HEK293T (cell line): Measurements from ENCODE around the gene ZNF641.
A peak's percentile ranks its signal among the peaks of the same experiment; 100 is the strongest.

Experiments used
- CTCF ChIA-PET: fragments of 350-600 bp; formaldehyde crosslinking; extraction: SDS; loops from one replicate; lab custom pipeline; 2021; ENCODE audit warnings: antibody characterized with exemption, inconsistent platforms; lab: Yijun Ruan, JAX
- POLR2A ChIA-PET: fragments of 350-600 bp; formaldehyde crosslinking; extraction: SDS; loops from one replicate; lab custom pipeline; 2020; ENCODE audit warnings: antibody characterized with exemption, inconsistent platforms; lab: Yijun Ruan, JAX
- DNase-seq: peaks from one replicate; pipeline ENCODE4 v3.0.0; 2012; ENCODE audit warnings: mixed read lengths; ENCODE audit errors: extremely low spot score
- ARNT ChIP-seq: fragments of 450-650 bp; IDR thresholded peaks from 2 replicates; pipeline ENCODE4 v1.6.1; 2017; ENCODE audit warnings: mild to moderate bottlenecking
- BHLHE40 ChIP-seq: fragments of 450-650 bp; IDR thresholded peaks from 2 replicates; pipeline ENCODE4 v1.6.1; 2016; ENCODE audit warnings: mild to moderate bottlenecking, moderate library complexity, borderline replicate concordance
- CTBP1 ChIP-seq: fragments of 450-650 bp; IDR thresholded peaks from 2 replicates; pipeline ENCODE4 v1.6.1; 2016; ENCODE audit warnings: borderline replicate concordance
- ELF4 ChIP-seq: fragments of 450-650 bp; IDR thresholded peaks from 2 replicates; pipeline ENCODE4 v1.6.1; 2017; ENCODE audit warnings: antibody characterized with exemption
- FOXA1 ChIP-seq: fragments of 450-650 bp; IDR thresholded peaks from 2 replicates; pipeline ENCODE4 v1.6.1; 2016; ENCODE audit warnings: mild to moderate bottlenecking
- FOXK2 ChIP-seq: fragments of 450-650 bp; IDR thresholded peaks from 2 replicates; pipeline ENCODE4 v1.6.1; 2016; ENCODE audit warnings: mild to moderate bottlenecking
- FOXM1 ChIP-seq: fragments of 450-650 bp; IDR thresholded peaks from 2 replicates; pipeline ENCODE4 v1.6.1; 2017; ENCODE audit warnings: mild to moderate bottlenecking, borderline replicate concordance
- HDGF ChIP-seq: fragments of 450-650 bp; IDR thresholded peaks from 2 replicates; pipeline ENCODE4 v1.6.1; 2017; ENCODE audit warnings: antibody characterized with exemption, borderline replicate concordance
- L3MBTL2 ChIP-seq: fragments of 450-650 bp; conservative IDR thresholded peaks from 2 replicates; pipeline ENCODE4 v1.6.1; 2016; ENCODE audit warnings: mild to moderate bottlenecking
- LEF1 ChIP-seq: fragments of 450-650 bp; IDR thresholded peaks from 2 replicates; pipeline ENCODE4 v1.6.1; 2017; ENCODE audit warnings: mild to moderate bottlenecking, borderline replicate concordance
- NFRKB ChIP-seq: fragments of 450-650 bp; IDR thresholded peaks from 2 replicates; pipeline ENCODE4 v1.6.1; 2016; ENCODE audit warnings: mild to moderate bottlenecking, moderate library complexity
- SP1 ChIP-seq: fragments of 450-650 bp; IDR thresholded peaks from 2 replicates; pipeline ENCODE4 v1.6.1; 2017
- SUZ12 ChIP-seq: fragments of 450-650 bp; IDR thresholded peaks from 2 replicates; pipeline ENCODE4 v1.6.1; 2016; ENCODE audit warnings: mild to moderate bottlenecking
- TARDBP ChIP-seq: fragments of 450-650 bp; IDR thresholded peaks from 2 replicates; pipeline ENCODE4 v1.6.1; 2016
- ZNF384 ChIP-seq: fragments of 450-650 bp; IDR thresholded peaks from 2 replicates; pipeline ENCODE4 v1.6.1; 2016
- TF ChIP-seq, protein P1 (sequence below): fragments of 450-650 bp; IDR thresholded peaks from 2 replicates; pipeline ENCODE4 v1.6.1; 2016

The ZNF641 gene

DNA sequence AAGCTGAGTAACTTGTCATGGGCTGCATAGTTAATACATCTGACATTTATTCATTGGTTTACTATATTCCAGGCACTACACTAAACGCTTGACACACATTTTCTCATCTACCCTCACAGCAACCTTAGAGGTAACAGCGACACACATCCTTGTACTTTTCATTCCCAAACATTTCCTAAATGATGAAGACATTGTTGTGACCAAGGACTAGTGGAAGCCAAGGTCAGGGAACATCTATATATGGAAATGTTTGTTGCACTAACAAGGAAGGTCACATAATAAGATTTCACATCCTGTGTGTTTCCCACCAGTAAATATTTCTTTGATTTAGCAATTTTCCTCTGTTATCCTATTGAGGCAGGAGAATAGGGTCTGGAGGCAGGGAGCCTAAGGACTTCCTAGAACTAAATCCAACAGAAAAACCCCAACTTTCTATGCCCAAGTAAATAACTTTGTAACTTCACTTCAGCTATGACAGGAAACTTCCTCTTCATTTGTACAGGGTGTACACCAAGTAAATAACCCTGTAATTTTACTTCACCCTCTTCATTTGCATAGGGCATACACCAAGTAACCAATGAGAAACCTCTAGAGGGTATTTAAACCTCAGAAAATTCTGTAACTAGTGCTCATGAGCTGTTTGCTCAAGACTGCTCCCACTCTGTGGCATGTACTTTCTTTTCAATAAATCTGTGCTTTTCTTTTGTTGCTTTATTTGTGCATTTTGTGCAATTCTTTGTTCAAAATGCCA lies 48.4 kb downstream of the ZNF641 start:
- DNase-seq = no peak
- TF ChIP-seq FOXM1 (no peak), NFRKB (no peak), SP1 (no peak), TARDBP (no peak), ELF4 (no peak), ARNT (no peak), ZNF384 (no peak), LEF1 (no peak), FOXK2 (no peak), HDGF (no peak), SUZ12 (no peak)
- TF ChIP-seq, protein P1, sequence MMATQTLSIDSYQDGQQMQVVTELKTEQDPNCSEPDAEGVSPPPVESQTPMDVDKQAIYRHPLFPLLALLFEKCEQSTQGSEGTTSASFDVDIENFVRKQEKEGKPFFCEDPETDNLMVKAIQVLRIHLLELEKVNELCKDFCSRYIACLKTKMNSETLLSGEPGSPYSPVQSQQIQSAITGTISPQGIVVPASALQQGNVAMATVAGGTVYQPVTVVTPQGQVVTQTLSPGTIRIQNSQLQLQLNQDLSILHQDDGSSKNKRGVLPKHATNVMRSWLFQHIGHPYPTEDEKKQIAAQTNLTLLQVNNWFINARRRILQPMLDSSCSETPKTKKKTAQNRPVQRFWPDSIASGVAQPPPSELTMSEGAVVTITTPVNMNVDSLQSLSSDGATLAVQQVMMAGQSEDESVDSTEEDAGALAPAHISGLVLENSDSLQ = no peak
- CTCF ChIA-PET = no interaction called here
- POLR2A ChIA-PET = no interaction called here

DNA sequence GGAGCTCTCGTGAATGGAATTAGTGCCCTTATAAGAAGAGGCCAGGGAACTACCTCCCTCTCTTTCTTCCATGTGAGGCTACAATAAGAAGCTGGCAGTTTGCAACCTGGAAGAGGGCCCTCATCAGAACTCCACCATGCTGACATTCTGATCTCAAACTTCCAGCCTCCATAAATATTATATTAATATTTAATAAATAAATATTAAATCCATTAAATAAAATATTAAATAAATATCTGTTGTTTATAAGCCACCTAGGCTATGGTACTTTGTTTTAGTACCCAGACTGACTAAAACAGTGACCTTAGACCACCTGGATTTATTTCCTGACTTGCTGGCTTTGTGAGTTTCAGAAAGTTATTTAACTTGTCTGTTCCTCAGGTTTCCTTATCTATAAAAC lies 49.9 kb downstream of the ZNF641 start:
- ChIA-PET POLR2A (no interaction called here), CTCF (no interaction called here)
- no peak for TF ChIP-seq SUZ12
- TF ChIP-seq SP1 = no peak
- TF ChIP-seq ELF4 = no peak
- no peak for TF ChIP-seq ZNF384
- TF ChIP-seq, protein P1 = no peak
- no peak for TF ChIP-seq FOXK2
- no peak for TF ChIP-seq NFRKB
- no peak for TF ChIP-seq BHLHE40
- no peak for TF ChIP-seq FOXM1
- DNase-seq = no peak

DNA sequence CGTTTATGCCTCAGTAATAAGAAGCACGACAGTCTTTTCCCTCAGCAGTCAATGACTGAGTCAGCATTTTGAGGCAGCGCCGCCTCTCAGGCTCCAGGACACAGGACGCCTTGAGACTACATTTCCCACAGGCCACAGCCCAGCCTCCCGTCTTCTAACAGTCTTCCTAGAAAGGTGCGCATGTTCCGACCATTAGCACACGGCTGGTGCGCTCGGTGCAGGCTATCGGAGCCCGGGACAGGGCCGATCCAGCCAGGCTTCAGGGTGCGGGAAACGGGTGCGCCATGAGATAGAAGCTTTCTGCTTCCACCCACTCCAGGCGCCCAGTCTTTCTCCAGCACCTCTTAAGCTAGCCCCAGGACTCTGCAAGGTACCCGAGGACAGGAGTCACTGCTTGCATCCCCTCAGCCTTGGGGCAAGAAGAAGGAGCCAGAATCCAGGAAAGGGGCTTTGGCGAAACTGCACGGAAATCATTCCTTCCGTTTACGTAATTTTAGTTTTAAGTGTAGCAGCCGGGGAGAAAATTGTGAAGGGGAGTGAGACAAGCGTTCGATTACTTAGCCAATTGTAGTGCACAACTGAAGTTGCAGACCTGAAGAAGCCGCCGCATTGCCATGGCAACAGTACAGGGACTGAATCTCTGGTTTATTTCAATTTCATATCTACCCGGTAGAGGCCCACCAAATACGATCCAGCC lies 54.0 kb downstream of the ZNF641 start:
- peak; percentile 83 for DNase-seq
- peak; percentile 52 for TF ChIP-seq L3MBTL2
- TF ChIP-seq, protein P1 = no peak
- ChIA-PET CTCF (no interaction called here), POLR2A (interaction anchor here (1.0 kb wide), 1 partner anchor 17 kb away, joined by 3 read pairs; no protein-coding TSS in a partner anchor)

DNA sequence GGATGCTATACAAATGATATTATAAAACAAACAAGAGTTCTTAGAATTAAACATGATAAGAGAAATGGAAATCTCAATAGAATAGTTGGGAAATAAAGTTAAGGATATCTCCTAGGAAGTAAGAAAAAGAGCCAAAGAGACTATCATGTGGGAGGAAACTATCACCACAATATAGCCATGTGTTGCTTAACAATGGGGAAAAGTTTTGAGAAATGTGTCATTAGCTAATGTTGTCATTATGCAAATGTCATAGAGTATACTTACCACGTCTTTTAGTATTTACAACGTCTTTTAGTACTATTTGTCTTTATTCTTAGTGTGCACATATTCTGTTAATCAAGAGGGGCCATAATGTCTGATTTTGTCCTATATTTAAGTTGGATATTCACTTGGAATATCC lies 58.7 kb downstream of the ZNF641 start:
- POLR2A ChIA-PET = no interaction called here
- TF ChIP-seq ZNF384 (no peak), FOXK2 (no peak), FOXA1 (no peak), CTBP1 (no peak), L3MBTL2 (no peak), SUZ12 (no peak), LEF1 (no peak), ARNT (no peak), FOXM1 (no peak), NFRKB (no peak), BHLHE40 (no peak), SP1 (no peak), TARDBP (no peak), HDGF (no peak), ELF4 (no peak)
- TF ChIP-seq, protein P1 = no peak
- DNase-seq = no peak
- CTCF ChIA-PET = no interaction called here

DNA sequence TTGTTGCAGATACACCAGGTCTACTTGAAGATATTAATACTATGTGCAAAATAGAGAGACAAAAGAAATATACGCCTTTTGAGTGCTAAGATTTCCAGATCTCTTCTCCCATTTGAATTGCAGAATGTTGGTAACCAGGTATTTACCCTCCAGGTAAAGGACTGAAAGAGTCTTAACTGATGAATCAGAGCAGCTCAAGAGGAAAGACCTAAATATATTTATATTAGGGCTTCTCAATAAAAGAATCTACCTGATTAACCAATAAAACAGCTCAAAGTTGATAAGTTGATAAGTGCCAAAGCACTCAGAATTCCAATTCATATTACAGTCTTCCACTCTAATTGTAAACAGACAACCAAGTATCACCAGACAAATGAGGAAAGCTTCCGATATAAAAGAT lies 59.2 kb downstream of the ZNF641 start:
- ChIA-PET CTCF (no interaction called here), POLR2A (no interaction called here)
- DNase-seq = no peak
- TF ChIP-seq BHLHE40 (no peak), LEF1 (no peak), FOXK2 (no peak), SP1 (no peak), HDGF (no peak), ZNF384 (no peak), FOXA1 (no peak), NFRKB (no peak), FOXM1 (no peak), L3MBTL2 (no peak), TARDBP (no peak), ARNT (no peak), SUZ12 (no peak), CTBP1 (no peak), ELF4 (no peak)
- TF ChIP-seq, protein P1 = no peak
